ENCODE results near the gene GRM8.

DNA sequence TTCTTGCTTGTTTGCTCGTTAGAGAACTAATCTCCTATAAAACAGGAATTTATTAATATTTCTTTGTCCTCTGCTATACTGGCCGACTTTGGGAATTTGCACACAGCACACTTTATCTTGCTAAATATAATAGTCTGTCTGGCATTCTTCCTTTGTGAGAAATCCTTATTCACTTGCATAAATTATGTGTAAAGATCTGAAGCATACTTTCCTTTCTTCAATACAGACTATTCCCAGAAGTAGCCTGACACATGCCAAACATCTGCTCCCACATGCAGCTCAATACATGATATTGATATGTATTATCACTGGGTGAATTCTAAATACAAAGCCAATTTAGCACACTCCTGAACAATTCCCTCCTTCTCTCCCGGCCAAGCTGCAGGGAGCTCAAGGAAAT is 273.9 kb downstream of the GRM8 start:
- TF ChIP-seq, protein P1, sequence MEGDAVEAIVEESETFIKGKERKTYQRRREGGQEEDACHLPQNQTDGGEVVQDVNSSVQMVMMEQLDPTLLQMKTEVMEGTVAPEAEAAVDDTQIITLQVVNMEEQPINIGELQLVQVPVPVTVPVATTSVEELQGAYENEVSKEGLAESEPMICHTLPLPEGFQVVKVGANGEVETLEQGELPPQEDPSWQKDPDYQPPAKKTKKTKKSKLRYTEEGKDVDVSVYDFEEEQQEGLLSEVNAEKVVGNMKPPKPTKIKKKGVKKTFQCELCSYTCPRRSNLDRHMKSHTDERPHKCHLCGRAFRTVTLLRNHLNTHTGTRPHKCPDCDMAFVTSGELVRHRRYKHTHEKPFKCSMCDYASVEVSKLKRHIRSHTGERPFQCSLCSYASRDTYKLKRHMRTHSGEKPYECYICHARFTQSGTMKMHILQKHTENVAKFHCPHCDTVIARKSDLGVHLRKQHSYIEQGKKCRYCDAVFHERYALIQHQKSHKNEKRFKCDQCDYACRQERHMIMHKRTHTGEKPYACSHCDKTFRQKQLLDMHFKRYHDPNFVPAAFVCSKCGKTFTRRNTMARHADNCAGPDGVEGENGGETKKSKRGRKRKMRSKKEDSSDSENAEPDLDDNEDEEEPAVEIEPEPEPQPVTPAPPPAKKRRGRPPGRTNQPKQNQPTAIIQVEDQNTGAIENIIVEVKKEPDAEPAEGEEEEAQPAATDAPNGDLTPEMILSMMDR (conservative IDR thresholded peaks at IDR 0.05), result no peak
- TF ChIP-seq ZFX (IDR thresholded peaks at IDR 0.05), result no peak
